Endothelial cell (in vitro differentiated cells): ENCODE data around the gene NISCH. TPM values are rescaled to one million over a fixed set of nuclear protein-coding genes. Genes with fewer than 3 reads are reported as not detected.

Experiments
- DNase-seq: peaks from one replicate; pipeline ENCODE4 v3.0.0; 2021; ENCODE audit warnings: low spot score
- H3K27ac Mint-ChIP-seq: one replicate; pipeline ENCODE4 v1.8.0; 2021; ENCODE audit warnings: mixed read lengths, inconsistent platforms; ENCODE audit not compliant: unreplicated experiment
- H3K27me3 Mint-ChIP-seq: one replicate; pipeline ENCODE4 v1.8.0; 2021; ENCODE audit warnings: mild to moderate bottlenecking, moderate library complexity, mixed read lengths, inconsistent platforms; ENCODE audit not compliant: unreplicated experiment
- H3K36me3 Mint-ChIP-seq: one replicate; pipeline ENCODE4 v1.8.0; 2021; ENCODE audit warnings: mild to moderate bottlenecking, low read depth, mixed read lengths, inconsistent platforms; ENCODE audit not compliant: unreplicated experiment
- H3K4me1 Mint-ChIP-seq: one replicate; pipeline ENCODE4 v1.8.0; 2021; ENCODE audit warnings: mild to moderate bottlenecking, mixed read lengths, inconsistent platforms; ENCODE audit not compliant: unreplicated experiment
- H3K4me3 Mint-ChIP-seq: one replicate; pipeline ENCODE4 v1.8.0; 2021; ENCODE audit warnings: mild to moderate bottlenecking, mixed read lengths, inconsistent platforms; ENCODE audit not compliant: unreplicated experiment
- H3K9me3 Mint-ChIP-seq: one replicate; pipeline ENCODE4 v1.8.0; 2021; ENCODE audit warnings: mixed read lengths, inconsistent platforms; ENCODE audit not compliant: unreplicated experiment
- total RNA-seq: library from RNA; stranded (reverse); fragmentation: NEBNext Ultra II Directional; extraction: Animal tissue kit (Norgen Biotek cat#: 25700); gene quantifications from one replicate; pipeline ENCODE4 v1.2.1, GENCODE V29; 2021; ENCODE audit not compliant: unreplicated experiment
- TF ChIP-seq, protein P1 (sequence below): fragments of 200-600 bp; sonication (generic); IDR thresholded peaks from one replicate; pipeline ENCODE4 v1.5.0; 2021; ENCODE audit warnings: antibody characterized with exemption; ENCODE audit not compliant: unreplicated experiment

The NISCH gene
- total RNA-seq, 1 donor from 2014 or later: 261 TPM

DNA sequence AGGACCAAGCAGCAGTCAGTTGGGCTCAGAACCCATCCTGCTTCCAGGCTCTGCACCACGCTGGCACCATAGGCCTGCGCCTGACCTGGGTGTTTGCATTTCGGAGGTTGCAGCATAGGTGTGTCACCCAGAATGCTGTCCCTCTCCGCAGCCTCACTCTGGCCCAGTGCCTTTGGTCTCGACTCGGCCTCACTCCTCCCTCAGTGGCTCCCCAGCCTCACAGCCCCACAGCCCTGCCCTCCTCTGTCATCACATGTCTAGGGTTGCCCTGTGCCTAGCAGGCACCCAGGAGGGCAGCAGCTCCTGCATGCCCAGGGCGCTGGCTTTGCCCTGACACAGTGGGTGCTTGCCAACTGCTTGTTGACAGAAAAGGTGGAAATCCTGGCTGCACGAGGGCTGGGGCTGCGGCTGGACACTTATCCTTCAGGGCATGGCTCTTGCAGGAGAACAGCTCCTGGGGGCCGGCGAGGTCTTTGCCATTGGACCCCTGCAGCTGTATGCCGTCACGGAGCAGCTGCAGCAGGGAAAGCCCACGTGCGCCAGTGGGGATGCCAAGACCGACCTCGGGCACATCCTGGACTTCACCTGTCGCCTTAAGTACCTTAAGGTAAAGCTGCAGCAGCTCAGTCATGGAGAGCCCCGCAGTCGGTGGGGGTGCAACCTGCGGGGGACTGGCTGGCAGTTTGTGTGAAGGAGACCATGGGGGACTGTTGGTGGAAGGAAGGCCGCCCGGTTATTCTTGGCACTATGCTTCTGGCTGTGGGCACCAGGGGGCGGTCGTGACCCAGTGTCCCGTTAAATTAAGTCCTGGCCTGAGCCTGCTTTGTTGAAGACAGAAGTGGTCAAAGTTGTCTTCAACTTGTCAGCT is 16.2 kb downstream of the NISCH start:
- DNase-seq: peak; percentile 66
- H3K4me3 Mint-ChIP-seq: no peak overlapping the region
- peaks cover 41% of the 10 kb centered on the region for H3K36me3 Mint-ChIP-seq
- peaks cover 26% of the 10 kb centered on the region for H3K4me1 Mint-ChIP-seq
- H3K27me3 Mint-ChIP-seq: peaks cover 8% of the 10 kb centered on the region
- TF ChIP-seq, protein P1, sequence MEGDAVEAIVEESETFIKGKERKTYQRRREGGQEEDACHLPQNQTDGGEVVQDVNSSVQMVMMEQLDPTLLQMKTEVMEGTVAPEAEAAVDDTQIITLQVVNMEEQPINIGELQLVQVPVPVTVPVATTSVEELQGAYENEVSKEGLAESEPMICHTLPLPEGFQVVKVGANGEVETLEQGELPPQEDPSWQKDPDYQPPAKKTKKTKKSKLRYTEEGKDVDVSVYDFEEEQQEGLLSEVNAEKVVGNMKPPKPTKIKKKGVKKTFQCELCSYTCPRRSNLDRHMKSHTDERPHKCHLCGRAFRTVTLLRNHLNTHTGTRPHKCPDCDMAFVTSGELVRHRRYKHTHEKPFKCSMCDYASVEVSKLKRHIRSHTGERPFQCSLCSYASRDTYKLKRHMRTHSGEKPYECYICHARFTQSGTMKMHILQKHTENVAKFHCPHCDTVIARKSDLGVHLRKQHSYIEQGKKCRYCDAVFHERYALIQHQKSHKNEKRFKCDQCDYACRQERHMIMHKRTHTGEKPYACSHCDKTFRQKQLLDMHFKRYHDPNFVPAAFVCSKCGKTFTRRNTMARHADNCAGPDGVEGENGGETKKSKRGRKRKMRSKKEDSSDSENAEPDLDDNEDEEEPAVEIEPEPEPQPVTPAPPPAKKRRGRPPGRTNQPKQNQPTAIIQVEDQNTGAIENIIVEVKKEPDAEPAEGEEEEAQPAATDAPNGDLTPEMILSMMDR: peak; percentile 47
- H3K27ac Mint-ChIP-seq: no peak overlapping the region
- H3K9me3 Mint-ChIP-seq: no peaks in the 10 kb centered on the region

DNA sequence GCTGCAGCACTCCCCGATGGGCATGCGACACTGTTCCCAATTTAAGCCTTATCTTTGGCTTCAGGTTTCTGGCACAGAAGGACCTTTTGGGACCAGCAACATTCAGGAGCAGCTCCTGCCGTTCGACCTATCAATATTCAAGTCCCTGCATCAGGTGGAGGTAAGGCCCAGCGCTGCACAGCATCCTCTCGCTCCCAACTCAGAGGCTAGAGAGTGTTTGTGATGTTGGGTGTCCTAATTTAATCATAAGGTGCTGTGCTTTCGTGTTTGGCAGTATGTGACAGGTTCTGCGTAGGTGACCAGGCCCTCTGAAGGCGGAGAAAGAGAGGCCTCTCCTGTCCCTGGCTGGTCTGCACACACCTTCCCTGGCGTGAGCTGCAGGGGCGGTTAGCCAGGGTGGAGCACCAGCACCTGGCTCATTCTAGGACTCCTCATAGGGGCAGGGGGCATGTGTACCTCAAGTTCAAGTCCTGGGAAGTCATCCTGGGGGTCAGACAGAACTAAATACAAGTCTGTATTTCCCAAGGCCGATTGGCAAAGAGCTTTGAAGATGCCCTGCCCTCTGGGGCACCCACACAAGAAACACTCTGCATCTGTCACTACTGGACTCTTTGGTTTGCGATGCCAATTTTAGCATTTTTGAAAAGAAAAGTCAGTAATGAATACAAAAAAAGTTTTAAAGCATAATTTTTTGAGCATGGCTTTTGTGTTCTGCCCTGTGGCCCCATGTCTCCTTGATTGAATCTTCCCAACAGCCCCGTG is 17.0 kb downstream of the NISCH start:
- H3K27ac Mint-ChIP-seq: no peak overlapping the region
- H3K4me1 Mint-ChIP-seq: peaks cover 26% of the 10 kb centered on the region
- TF ChIP-seq, protein P1: no peak
- H3K4me3 Mint-ChIP-seq: no peak overlapping the region
- peaks cover 46% of the 10 kb centered on the region for H3K36me3 Mint-ChIP-seq
- no peak for DNase-seq
- no peaks in the 10 kb centered on the region for H3K9me3 Mint-ChIP-seq
- H3K27me3 Mint-ChIP-seq: peaks cover 8% of the 10 kb centered on the region

DNA sequence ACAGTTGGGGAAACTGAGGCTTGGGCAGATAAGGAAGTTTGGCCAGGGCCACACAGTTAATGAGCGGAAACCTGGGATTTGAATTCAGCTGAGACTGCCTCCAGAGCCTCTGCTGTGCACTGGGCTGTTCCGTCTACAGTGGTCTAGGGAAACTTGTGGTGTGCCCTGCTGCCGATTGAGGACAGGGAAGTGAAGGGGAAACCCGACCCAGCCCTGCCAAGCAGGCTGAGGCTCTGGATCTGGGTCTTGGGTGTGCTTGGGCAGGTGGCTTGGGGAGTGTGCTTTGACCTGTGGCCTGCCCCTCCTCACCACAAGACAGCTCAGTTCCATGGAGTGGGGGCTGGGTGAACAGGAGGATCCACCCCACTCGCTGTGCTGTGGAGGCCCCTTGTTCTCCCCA is 17.6 kb downstream of the NISCH start:
- DNase-seq: no peak
- Mint-ChIP-seq H3K4me3 (no peak overlapping the region), H3K9me3 (no peaks in the 10 kb centered on the region), H3K36me3 (peaks cover 48% of the 10 kb centered on the region), H3K27ac (no peak overlapping the region), H3K27me3 (peaks cover 8% of the 10 kb centered on the region), H3K4me1 (peaks cover 25% of the 10 kb centered on the region)
- TF ChIP-seq, protein P1: no peak

DNA sequence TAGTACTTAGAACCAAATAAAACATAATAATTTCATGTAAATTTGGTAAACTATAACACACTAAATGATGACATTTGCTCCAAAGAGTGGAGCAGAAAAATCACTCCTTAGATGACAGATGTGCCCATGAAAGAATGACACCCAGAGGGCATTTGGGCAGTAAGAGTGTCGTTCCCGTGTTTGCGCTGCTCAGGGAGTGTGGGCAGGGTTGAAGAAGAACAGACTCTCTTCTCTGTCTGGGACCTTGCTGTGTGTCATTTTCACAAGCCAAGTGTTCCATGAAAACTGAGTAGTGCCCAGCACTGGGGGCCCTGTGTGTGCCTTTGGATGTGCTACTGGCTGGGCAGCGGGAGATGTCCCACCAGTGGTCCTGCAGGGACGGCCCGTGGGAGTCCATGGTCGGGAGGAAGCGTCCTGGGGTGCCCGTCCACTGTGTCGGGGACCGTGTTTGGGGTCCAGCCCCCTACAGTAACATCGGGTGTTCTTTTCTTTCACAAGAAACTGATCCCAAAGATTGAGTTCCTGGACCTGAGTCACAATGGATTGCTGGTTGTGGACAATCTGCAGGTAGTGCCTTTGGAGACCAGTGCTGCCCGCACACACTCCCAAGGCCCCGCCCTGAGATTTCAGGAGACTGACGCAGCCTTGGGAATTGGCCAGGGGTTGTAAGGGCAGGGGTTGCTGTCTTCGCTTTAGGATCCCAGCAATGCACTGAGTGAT is 21.8 kb downstream of the NISCH start:
- Mint-ChIP-seq H3K4me3 (peak overlapping the region; percentile 65), H3K9me3 (no peaks in the 10 kb centered on the region), H3K36me3 (peaks cover 60% of the 10 kb centered on the region), H3K27ac (no peak overlapping the region), H3K4me1 (peaks cover 15% of the 10 kb centered on the region), H3K27me3 (peaks cover 11% of the 10 kb centered on the region)
- no peak for DNase-seq
- TF ChIP-seq, protein P1: no peak
